Neuronal stem cell (in vitro differentiated cells): ENCODE results near the gene CD8A.
A peak's percentile ranks its signal among the peaks of the same experiment; 100 is the strongest.

ENCODE experiments used
- DNase-seq: peaks from one replicate; pipeline ENCODE4 v3.0.0-alpha.2; 2013; ENCODE audit warnings: low spot score
- H2AFZ ChIP-seq: one replicate; pipeline ENCODE4 v1.6.1; 2013; ENCODE audit warnings: mild to moderate bottlenecking, low read length, inconsistent platforms
- H2AK5ac ChIP-seq: 2 replicates; pipeline ENCODE4 v1.6.1; 2013; ENCODE audit warnings: low read depth, mild to moderate bottlenecking, inconsistent platforms, low read length, moderate library complexity, mixed read lengths
- H2BK120ac ChIP-seq: 2 replicates; pipeline ENCODE4 v1.6.1; 2013; ENCODE audit warnings: low read depth, mild to moderate bottlenecking, inconsistent platforms, low read length, moderate library complexity, mixed read lengths
- H2BK12ac ChIP-seq: one replicate; pipeline ENCODE4 v1.6.1; 2013; ENCODE audit warnings: low read length, inconsistent platforms
- H2BK15ac ChIP-seq: 2 replicates; pipeline ENCODE4 v1.6.1; 2013; ENCODE audit warnings: mild to moderate bottlenecking, low read length, inconsistent platforms, mixed read lengths
- H2BK5ac ChIP-seq: one replicate; pipeline ENCODE4 v1.6.1; 2013; ENCODE audit warnings: inconsistent platforms, mild to moderate bottlenecking, low read length, moderate library complexity
- H3K14ac ChIP-seq: one replicate; pipeline ENCODE4 v1.6.1; 2013; ENCODE audit warnings: low read length, inconsistent platforms
- H3K18ac ChIP-seq: 2 replicates; pipeline ENCODE4 v1.6.1; 2013; ENCODE audit warnings: low read length, inconsistent platforms
- H3K23ac ChIP-seq: 2 replicates; pipeline ENCODE4 v1.6.1; 2013; ENCODE audit warnings: low read depth, mild to moderate bottlenecking, mixed read lengths, low read length, inconsistent platforms; ENCODE audit not compliant: poor library complexity
- H3K27ac ChIP-seq: replicated peaks from 3 replicates; pipeline ENCODE4 v1.5.1; 2013; ENCODE audit warnings: low read length, inconsistent platforms
- H3K27me3 ChIP-seq, 3 experiments: 2 replicates each; pipeline ENCODE4 v1.6.1; 2013; ENCODE audit warnings: low read length in 3 of 3, mild to moderate bottlenecking in 2 of 3, inconsistent platforms in 1 of 3, low read depth in 1 of 3, mixed read lengths in 1 of 3, moderate library complexity in 1 of 3; ENCODE audit not compliant: control insufficient read depth in 3 of 3, insufficient read depth in 3 of 3
- H3K36me3 ChIP-seq, 2 donors: replicated peaks in 1 of 2; 2 replicates each; pipeline ENCODE4 v1.6.1; 2013; ENCODE audit warnings: low read length in 2 of 2; ENCODE audit not compliant: control insufficient read depth in 2 of 2, insufficient read depth in 2 of 2
- H3K4ac ChIP-seq: 2 replicates; pipeline ENCODE4 v1.6.1; 2013; ENCODE audit warnings: inconsistent platforms, mild to moderate bottlenecking, low read length, moderate library complexity
- H3K4me1 ChIP-seq, 2 donors: 1 replicate in 1 of 2; 2 replicates in 1 of 2; pipeline ENCODE4 v1.6.1; 2013; ENCODE audit warnings: low read length in 2 of 2, low read depth in 1 of 2; ENCODE audit not compliant: control insufficient read depth in 2 of 2, insufficient read depth in 1 of 2
- H3K4me2 ChIP-seq: one replicate; pipeline ENCODE4 v1.6.1; 2013; ENCODE audit warnings: mild to moderate bottlenecking, low read length, inconsistent platforms; ENCODE audit not compliant: insufficient read depth, poor library complexity, severe bottlenecking
- H3K4me3 ChIP-seq, 2 donors: 2 replicates each; pipeline ENCODE4 v1.5.1; 2013; ENCODE audit warnings: low read length in 2 of 2, mild to moderate bottlenecking in 2 of 2, inconsistent platforms in 1 of 2, moderate library complexity in 1 of 2
- H3K79me1 ChIP-seq: one replicate; pipeline ENCODE4 v1.6.1; 2013; ENCODE audit warnings: low read depth, mild to moderate bottlenecking, inconsistent platforms, low read length, moderate library complexity
- H3K9ac ChIP-seq: one replicate; pipeline ENCODE4 v1.6.1; 2013; ENCODE audit warnings: mild to moderate bottlenecking, low read depth, low read length, inconsistent platforms; ENCODE audit not compliant: poor library complexity
- H3K9me3 ChIP-seq, 2 donors: replicated peaks in 1 of 2; 2 replicates each; pipeline versions ENCODE3 to v1.6.1; 2013; ENCODE audit warnings: low read length in 2 of 2, mild to moderate bottlenecking in 2 of 2, inconsistent platforms in 1 of 2, low read depth in 1 of 2, mixed read lengths in 1 of 2, moderate library complexity in 1 of 2; ENCODE audit not compliant: control insufficient read depth in 2 of 2, insufficient read depth in 1 of 2
- H4K8ac ChIP-seq: one replicate; pipeline ENCODE4 v1.6.1; 2013; ENCODE audit warnings: low read depth, mild to moderate bottlenecking, inconsistent platforms, low read length, moderate library complexity
- H4K91ac ChIP-seq: one replicate; pipeline ENCODE4 v1.6.1; 2013; ENCODE audit warnings: low read length, low read depth, mild to moderate bottlenecking, inconsistent platforms; ENCODE audit not compliant: poor library complexity
- WGBS, 2 donors: extraction: QIAGEN DNeasy Blood & Tissue Kit; methylation state at CpG; one replicate each; pipeline ENCODE4 v1.1.7; 2013; ENCODE audit warnings: missing lambda C conversion rate in 2 of 2, mixed read lengths in 1 of 2; ENCODE audit not compliant: insufficient read length in 2 of 2, insufficient replicate concordance in 1 of 2; ENCODE audit errors: extremely low coverage in 2 of 2; 5-methylcytosine and 5-hydroxymethylcytosine counted together

CD8A gene

DNA sequence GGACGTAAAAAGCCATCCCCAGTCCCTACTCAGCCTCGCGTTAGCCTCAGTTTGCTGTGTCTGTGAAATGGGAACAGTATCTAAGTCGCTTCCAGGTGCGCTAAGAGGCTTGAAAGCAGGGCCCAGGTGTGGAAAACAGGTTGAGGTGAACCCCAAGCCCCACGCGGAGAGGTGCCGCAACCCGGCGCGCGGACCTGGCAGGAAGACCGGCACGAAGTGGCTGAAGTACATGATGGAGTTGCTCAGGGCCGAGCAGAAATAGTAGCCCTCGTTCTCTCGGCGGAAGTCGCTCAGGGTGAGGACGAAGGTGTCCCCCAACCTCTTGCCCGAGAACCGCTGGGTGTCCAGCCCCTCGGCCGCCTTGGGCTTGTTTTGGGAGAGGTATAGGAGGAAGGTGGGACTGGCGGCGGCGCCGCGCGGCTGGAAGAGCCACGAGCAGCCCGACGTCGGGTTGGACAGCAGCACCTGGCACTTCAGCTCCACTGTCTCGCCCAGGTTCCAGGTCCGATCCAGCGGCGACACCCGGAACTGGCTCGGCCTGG is 508 bp downstream of the CD8A start:
- no peaks in the 10 kb centered on the region for H3K36me3 ChIP-seq
- peaks cover 28 to 96% (median 51%) of the 10 kb centered on the region in 3 experiments for H3K27me3 ChIP-seq
- H3K23ac ChIP-seq = peak overlapping the region; percentile 25
- no peak overlapping the region for H3K27ac ChIP-seq
- no peak overlapping the region for H2BK120ac ChIP-seq
- H3K14ac ChIP-seq = no peak overlapping the region
- H3K9me3 ChIP-seq = peaks cover 3 to 7% of the 10 kb centered on the region in 2 donors
- H3K79me1 ChIP-seq = no peaks in the 10 kb centered on the region
- H3K4me2 ChIP-seq = peak overlapping the region; percentile 36
- peak overlapping the region; percentile 85 for H2AFZ ChIP-seq
- WGBS, 2 donors = no CpG with 5 or more reads among the region's 40 CpGs
- H3K18ac ChIP-seq = peak overlapping the region; percentile 65
- H2AK5ac ChIP-seq = peak overlapping the region; percentile 91
- no peak overlapping the region for H3K4me3 ChIP-seq
- H3K4ac ChIP-seq = no peak overlapping the region
- H2BK12ac ChIP-seq = no peak overlapping the region
- DNase-seq = no peak
- no peak overlapping the region for H2BK5ac ChIP-seq
- no peak overlapping the region for H2BK15ac ChIP-seq
- no peak overlapping the region for H4K91ac ChIP-seq
- peaks cover 5 to 8% of the 10 kb centered on the region in 2 donors for H3K4me1 ChIP-seq
- no peak overlapping the region for H4K8ac ChIP-seq
- no peak overlapping the region for H3K9ac ChIP-seq

DNA sequence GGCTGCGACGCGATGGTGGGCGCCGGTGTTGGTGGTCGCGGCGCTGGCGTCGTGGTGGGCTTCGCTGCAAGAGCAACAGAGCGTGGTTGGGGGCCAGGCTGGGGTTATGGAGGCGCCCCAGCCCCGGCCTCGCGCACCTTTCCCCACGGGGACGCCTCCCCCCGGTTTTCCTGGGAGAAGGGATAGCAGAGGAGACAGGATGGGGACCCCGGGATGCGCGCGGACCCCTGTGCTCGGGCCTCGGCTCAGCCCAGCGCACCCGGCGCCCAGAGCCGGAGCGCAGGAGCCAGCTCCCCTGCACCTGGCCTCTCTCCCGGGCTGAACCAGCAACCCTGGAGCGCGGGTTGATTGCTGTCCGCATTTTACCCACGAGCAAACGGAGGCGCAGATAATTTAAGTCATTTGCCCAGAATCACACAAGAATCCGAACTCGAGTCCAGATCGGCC is 1.0 kb downstream of the CD8A start:
- Histone ChIP-seq H2BK120ac (no peak overlapping the region), H3K79me1 (no peaks in the 10 kb centered on the region), H3K4me3 (no peak overlapping the region), H3K9me3 (peaks cover 0 to 7% of the 10 kb centered on the region in 2 donors), H3K36me3 (no peaks in the 10 kb centered on the region), H4K8ac (no peak overlapping the region), H3K14ac (no peak overlapping the region), H3K9ac (no peak overlapping the region), H4K91ac (no peak overlapping the region), H3K18ac (peak overlapping the region; percentile 55), H3K4me2 (peak overlapping the region; percentile 63), H3K27me3 (peaks cover 28 to 96% (median 51%) of the 10 kb centered on the region in 3 experiments), H3K4me1 (peaks cover 5 to 8% of the 10 kb centered on the region in 2 donors), H3K27ac (no peak overlapping the region), H2AFZ (peak overlapping the region; percentile 85), H2BK15ac (peak overlapping the region; percentile 45), H3K23ac (no peak overlapping the region), H2AK5ac (peak overlapping the region; percentile 49), H2BK5ac (no peak overlapping the region), H2BK12ac (no peak overlapping the region), H3K4ac (no peak overlapping the region)
- no peak for DNase-seq
- WGBS, 2 donors = no CpG with 5 or more reads among the region's 40 CpGs

DNA sequence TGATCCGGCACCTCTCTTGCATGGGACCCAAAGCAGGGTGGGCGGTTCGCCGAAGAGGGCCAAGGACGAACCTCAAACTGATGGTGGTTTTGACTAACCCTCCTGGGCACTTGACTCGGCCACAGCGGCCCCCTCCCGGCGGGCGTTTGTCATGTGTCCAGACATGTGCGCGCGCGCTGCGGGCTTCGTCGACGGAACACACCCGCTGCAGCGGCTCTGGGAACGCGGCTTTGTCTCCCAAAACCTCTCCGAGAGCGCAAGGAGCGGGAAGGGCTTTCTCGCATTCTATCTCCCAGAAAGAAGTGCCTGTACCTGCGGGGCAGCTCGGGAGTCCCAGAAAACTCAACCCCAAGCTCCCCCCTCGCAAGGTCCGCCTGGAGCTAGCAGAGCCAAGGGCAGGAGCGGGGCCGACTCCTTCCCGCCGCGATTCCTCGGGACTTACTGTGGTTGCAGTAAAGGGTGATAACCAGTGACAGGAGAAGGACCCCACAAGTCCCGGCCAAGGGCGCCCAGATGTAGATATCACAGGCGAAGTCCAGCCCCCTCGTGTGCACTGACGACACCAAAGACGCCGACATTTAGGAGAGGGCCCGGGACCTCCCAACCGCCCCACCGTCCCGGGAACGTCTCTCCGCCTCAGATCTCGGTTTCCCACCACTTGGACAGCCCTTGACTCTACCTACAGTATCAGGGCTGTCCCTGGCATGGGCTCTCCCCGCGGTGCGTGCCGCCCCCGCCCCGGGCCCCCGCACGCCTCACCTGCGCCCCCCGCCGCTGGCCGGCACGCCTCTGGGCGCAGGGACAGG is 1.6 kb downstream of the CD8A start:
- no peak overlapping the region for H3K9ac ChIP-seq
- no peak overlapping the region for H3K23ac ChIP-seq
- no peak overlapping the region for H3K4ac ChIP-seq
- H3K27me3 ChIP-seq = peaks cover 28 to 95% (median 51%) of the 10 kb centered on the region in 3 experiments
- peaks cover 0 to 7% of the 10 kb centered on the region in 2 donors for H3K9me3 ChIP-seq
- no peaks in the 10 kb centered on the region for H3K79me1 ChIP-seq
- H2BK5ac ChIP-seq = no peak overlapping the region
- H3K14ac ChIP-seq = peak overlapping the region; percentile 14
- DNase-seq = no peak
- H3K27ac ChIP-seq = no peak overlapping the region
- no CpG with 5 or more reads among the region's 64 CpGs for whole genome bisulfite sequencing, 2 donors
- H2BK12ac ChIP-seq = no peak overlapping the region
- peak overlapping the region; percentile 70 for H3K18ac ChIP-seq
- no peaks in the 10 kb centered on the region for H3K36me3 ChIP-seq
- peak overlapping the region; percentile 85 for H2AFZ ChIP-seq
- no peak overlapping the region for H3K4me3 ChIP-seq
- no peak overlapping the region for H4K8ac ChIP-seq
- peaks cover 5 to 8% of the 10 kb centered on the region in 2 donors for H3K4me1 ChIP-seq
- H2BK120ac ChIP-seq = no peak overlapping the region
- no peak overlapping the region for H2AK5ac ChIP-seq
- H3K4me2 ChIP-seq = peak overlapping the region; percentile 63
- no peak overlapping the region for H4K91ac ChIP-seq
- H2BK15ac ChIP-seq = peak overlapping the region; percentile 45

DNA sequence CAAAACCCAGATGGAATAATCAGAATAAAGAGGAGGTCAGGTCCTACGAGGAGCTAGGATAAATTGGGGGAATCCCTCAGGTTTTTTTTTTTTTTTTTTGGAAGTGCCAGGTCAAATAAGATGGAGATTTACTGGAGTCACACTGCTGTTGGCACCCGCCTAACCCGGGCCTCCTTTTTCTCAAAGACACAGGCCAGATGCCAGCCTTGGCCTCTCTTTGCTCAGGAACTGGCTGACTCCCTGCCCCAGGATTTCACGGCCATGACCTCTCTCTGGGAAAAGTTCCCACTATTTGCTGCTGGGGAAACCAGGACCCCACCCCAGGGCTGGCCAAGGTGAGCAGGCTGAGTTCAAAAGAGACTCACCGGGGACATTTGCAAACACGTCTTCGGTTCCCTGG is 2.5 kb downstream of the CD8A start:
- H3K9ac ChIP-seq = no peak overlapping the region
- no peak overlapping the region for H2AFZ ChIP-seq
- no peaks in the 10 kb centered on the region for H3K79me1 ChIP-seq
- peaks cover 5 to 8% of the 10 kb centered on the region in 2 donors for H3K4me1 ChIP-seq
- H3K18ac ChIP-seq = no peak overlapping the region
- H2BK15ac ChIP-seq = no peak overlapping the region
- peaks cover 0 to 7% of the 10 kb centered on the region in 2 donors for H3K9me3 ChIP-seq
- H3K4ac ChIP-seq = no peak overlapping the region
- no peak overlapping the region for H3K27ac ChIP-seq
- no peaks in the 10 kb centered on the region for H3K36me3 ChIP-seq
- H3K14ac ChIP-seq = no peak overlapping the region
- no peak overlapping the region for H4K8ac ChIP-seq
- H2BK12ac ChIP-seq = no peak overlapping the region
- no peak overlapping the region for H2BK120ac ChIP-seq
- no peak overlapping the region for H3K4me2 ChIP-seq
- H4K91ac ChIP-seq = no peak overlapping the region
- WGBS, 2 donors = no CpG with 5 or more reads among the region's 7 CpGs
- H3K4me3 ChIP-seq = no peak overlapping the region
- no peak for DNase-seq
- H3K23ac ChIP-seq = no peak overlapping the region
- no peak overlapping the region for H2BK5ac ChIP-seq
- H2AK5ac ChIP-seq = no peak overlapping the region
- peaks cover 28 to 95% (median 51%) of the 10 kb centered on the region in 3 experiments for H3K27me3 ChIP-seq
